Endothelial cell of umbilical vein (primary cell): Measurements from ENCODE around the gene BEND3. TPM values are rescaled to one million over a fixed set of nuclear protein-coding genes. Genes with fewer than 3 reads are reported as not detected.

Experiments
- BruUV-seq: library from RNA; stranded (reverse); fragments of 400-500 nt; replicated peaks from 2 replicates; lab custom pipeline; 2021; lab: Mats Ljungman, UMichigan
- CTCF ChIA-PET: fragments of 300-600, 350-600 bp; sonication (Branson Sonifier 250); formaldehyde crosslinking; loops from one replicate; lab custom pipeline; 2021; ENCODE audit warnings: antibody characterized with exemption, inconsistent platforms; lab: Charles Lee
- POLR2A ChIA-PET: fragments of 300-600, 350-600 bp; sonication (Branson Sonifier 250); formaldehyde crosslinking; loops from one replicate; lab custom pipeline; 2021; ENCODE audit warnings: antibody characterized with exemption, inconsistent platforms; lab: Charles Lee
- DNase-seq: peaks from one replicate; pipeline ENCODE4 v3.0.0-alpha.2; 2011; ENCODE audit warnings: low read depth, low spot score
- FAIRE-seq: peaks from 2 replicates; lab custom pipeline; 2011; peaks lifted over from hg19 to GRCh38; lab: Jason Lieb, UNC
- H2AFZ ChIP-seq: 2 replicates; pipeline ENCODE4 v1.6.0; 2012; ENCODE audit warnings: low read depth, low read length, control low read depth, inconsistent platforms
- H3K27ac ChIP-seq: 2 replicates; pipeline ENCODE4 v1.5.1; 2011; ENCODE audit warnings: low read depth, mild to moderate bottlenecking, control low read depth, low read length, moderate library complexity; ENCODE audit not compliant: insufficient read depth
- H3K27me3 ChIP-seq, 2 experiments: 2 replicates each; pipeline versions ENCODE4 v1.6.0 to v1.6.1; 2011; ENCODE audit warnings: low read length in 2 of 2, mixed read lengths in 1 of 2; ENCODE audit not compliant: control insufficient read depth in 2 of 2, insufficient read depth in 2 of 2
- H3K36me3 ChIP-seq, 2 experiments: 2 replicates in 1 of 2; 3 replicates in 1 of 2; pipeline ENCODE4 v1.5.1; 2011; ENCODE audit warnings: low read length in 2 of 2, mild to moderate bottlenecking in 1 of 2, moderate library complexity in 1 of 2; ENCODE audit not compliant: control insufficient read depth in 2 of 2, insufficient read depth in 2 of 2; ENCODE audit errors: extremely low read depth in 1 of 2
- H3K4me1 ChIP-seq: 3 replicates; pipeline ENCODE4 v1.5.1; 2011; ENCODE audit warnings: mild to moderate bottlenecking, low read length; ENCODE audit not compliant: control insufficient read depth, insufficient read depth; ENCODE audit errors: extremely low read depth
- H3K4me2 ChIP-seq: 2 replicates; pipeline ENCODE4 v1.6.1; 2011; ENCODE audit warnings: low read length, control low read depth, mixed read lengths; ENCODE audit not compliant: insufficient read depth
- H3K4me3 ChIP-seq, 3 experiments: fragments of 200-600 bp in 1 of 3; sonication (generic), shearing (Covaris generic) in 1 of 3; replicated peaks in 1 of 3; 2 replicates each; pipeline ENCODE4 v1.5.1; 2011 to 2016; ENCODE audit warnings: control low read depth in 3 of 3, low read length in 3 of 3, mild to moderate bottlenecking in 2 of 3, inconsistent platforms in 1 of 3, low read depth in 1 of 3, moderate library complexity in 1 of 3; ENCODE audit not compliant: insufficient read depth in 1 of 3
- H3K79me2 ChIP-seq: 2 replicates; pipeline ENCODE4 v1.6.0; 2012; ENCODE audit warnings: low read length, inconsistent platforms; ENCODE audit not compliant: control insufficient read depth, insufficient read depth
- H3K9ac ChIP-seq: replicated peaks from 2 replicates; pipeline ENCODE3; 2011; ENCODE audit warnings: low read length, control low read depth; ENCODE audit not compliant: insufficient read depth; ENCODE audit errors: extremely low read depth
- H3K9me1 ChIP-seq: replicated peaks from 3 replicates; pipeline ENCODE4 v1.6.0; 2011; ENCODE audit warnings: mild to moderate bottlenecking, low read length; ENCODE audit not compliant: control insufficient read depth, insufficient read depth; ENCODE audit errors: extremely low read depth
- H3K9me3 ChIP-seq: replicated peaks from 2 replicates; pipeline ENCODE4 v1.5.1; 2012; ENCODE audit warnings: low read length, inconsistent platforms; ENCODE audit not compliant: control insufficient read depth, insufficient read depth
- H4K20me1 ChIP-seq: replicated peaks from 2 replicates; pipeline ENCODE3; 2011; ENCODE audit warnings: mild to moderate bottlenecking, low read length; ENCODE audit not compliant: control insufficient read depth, insufficient read depth; ENCODE audit errors: extremely low read depth
- CTCF ChIP-seq, 2 donors: IDR thresholded peaks; 1 replicate in 1 of 2; 2 replicates in 1 of 2; pipeline ENCODE4 v1.5.1; 2011; ENCODE audit warnings: low read length in 2 of 2, mild to moderate bottlenecking in 2 of 2, moderate library complexity in 2 of 2, control low read depth in 1 of 2, inconsistent platforms in 1 of 2, low read depth in 1 of 2; ENCODE audit not compliant: insufficient read depth in 1 of 2; ENCODE audit errors: extremely low read depth in 1 of 2
- EZH2 ChIP-seq: IDR thresholded peaks from 2 replicates; pipeline ENCODE4 v1.6.1; 2012; ENCODE audit warnings: borderline replicate concordance, low read depth, mild to moderate bottlenecking, moderate library complexity, low read length, inconsistent platforms; ENCODE audit not compliant: severe bottlenecking
- FOS ChIP-seq: IDR thresholded peaks from 2 replicates; pipeline ENCODE4 v1.6.1; 2011; ENCODE audit warnings: mild to moderate bottlenecking, low read length, moderate library complexity, borderline replicate concordance; ENCODE audit not compliant: insufficient read depth
- GATA2 ChIP-seq: IDR thresholded peaks from 2 replicates; pipeline ENCODE4 v1.7.0; 2011; ENCODE audit warnings: low read depth, mild to moderate bottlenecking, moderate library complexity, mixed read lengths, low read length; ENCODE audit not compliant: insufficient read length, insufficient read depth
- JUN ChIP-seq: IDR thresholded peaks from 2 replicates; pipeline ENCODE4 v1.6.1; 2011; ENCODE audit warnings: borderline replicate concordance, low read depth; ENCODE audit not compliant: insufficient read length, insufficient read depth
- MAX ChIP-seq: IDR thresholded peaks from 2 replicates; pipeline ENCODE4 v1.6.1; 2011; ENCODE audit not compliant: insufficient read depth, insufficient read length
- MYC ChIP-seq: IDR thresholded peaks from one replicate; pipeline ENCODE4 v1.6.1; 2011; ENCODE audit warnings: mild to moderate bottlenecking, low read depth, low read length
- POLR2A ChIP-seq: IDR thresholded peaks from 2 replicates; pipeline ENCODE4 v1.6.1; 2012; ENCODE audit warnings: low read depth, mild to moderate bottlenecking, control low read depth, low read length
- POLR2AphosphoS5 ChIP-seq: IDR thresholded peaks from 2 replicates; pipeline ENCODE4 v1.6.1; 2012; ENCODE audit warnings: low read depth, mild to moderate bottlenecking, control low read depth, low read length, moderate library complexity; ENCODE audit not compliant: insufficient read depth
- dilution Hi-C: fragments of 300-500 bp; cut with MboI; formaldehyde crosslinking; loops from one replicate; pipeline ENCODE4 v1.15.0; 2019; ENCODE audit warnings: low sequenced_read_pairs; ENCODE audit not compliant: extremely low pct_ligation_motif_present
- intact Hi-C: fragments of 100-400 bp; cut with micrococcal nuclease; formaldehyde crosslinking; loops from one replicate; pipeline ENCODE4 v1.10.0; 2022
- polyA plus RNA-seq, 4 experiments: library from polyadenylated mRNA; depleted of rRNA in 3 of 4; stranded (reverse) in 3 of 4; unstranded in 1 of 4; fragments of >200 nt; gene quantifications; 2 replicates each; pipeline versions ENCODE4 v1.2.1 to v1.2.3, GENCODE V29; 2011 to 2012; ENCODE audit warnings: missing spikeins in 1 of 4
- total RNA-seq: library from RNA; stranded (reverse); gene quantifications from 2 replicates; pipeline ENCODE4 v1.2.3, GENCODE V29; 2021

BEND3 gene
- total and polyA plus RNA-seq, 2 donors (not counting 3 experiments of a cell fraction or from before 2014, with no cell fraction given) = 1.6 to 4.8 TPM

GRCh38 chr6:107068691-107069630 is 46.4 kb downstream of the BEND3 start:
- dilution Hi-C loops = no loop called here
- Histone ChIP-seq H3K9me1 (no peaks in the 10 kb centered on the region), H3K27me3 (no peaks in the 10 kb centered on the region), H3K9ac (no peak overlapping the region), H3K4me1 (no peaks in the 10 kb centered on the region), H3K36me3 (no peaks in the 10 kb centered on the region), H3K9me3 (no peaks in the 10 kb centered on the region), H4K20me1 (no peaks in the 10 kb centered on the region), H3K27ac (no peak overlapping the region), H3K4me2 (no peak overlapping the region), H3K79me2 (no peaks in the 10 kb centered on the region), H3K4me3 (no peak overlapping the region), H2AFZ (no peak overlapping the region)
- CTCF ChIA-PET = interaction anchor here (0.5 kb wide), 1 partner anchor 19 kb away, joined by 3 read pairs; no protein-coding TSS in a partner anchor
- FAIRE-seq (no peak), DNase-seq (no peak)
- intact Hi-C loops = no loop called here
- POLR2A ChIA-PET = no interaction called here
- no TSS peak for BruUV-seq
- TF ChIP-seq GATA2 = no peak
- no peak for TF ChIP-seq POLR2AphosphoS5
- TF ChIP-seq CTCF (IDR thresholded peaks at IDR 0.05; ENCODE audit: extremely low read depth in 1 of 2, insufficient read depth in 1 of 2, low read depth in 1 of 2, low read length in 2 of 2) = no peak
- no peak for TF ChIP-seq JUN
- no peak for TF ChIP-seq POLR2A
- TF ChIP-seq FOS = no peak
- no peak for TF ChIP-seq MAX
- TF ChIP-seq EZH2 = no peak
- no peak for TF ChIP-seq MYC
